Stimulated activated CD8-positive, alpha-beta memory T cell treated with anti-CD3 and anti-CD28 coated beads, Interleukin-4, amount 100 ng/mL, for 1 hour (primary cell): ENCODE data around the gene GCNT2.
"Not testable (repeated sequence)": the region's sequence is repeated elsewhere in the genome, so short reads cannot be mapped to it uniquely, and the experiment has no call there.

Experiments
- DNase-seq, 2 donors: peaks; one replicate each; pipeline ENCODE4 v3.0.0-alpha.2; 2020; ENCODE audit warnings: low read depth in 2 of 2, low spot score in 1 of 2

GCNT2 gene

GRCh38 chr6:10521104-10521808 is at the start of gene GCNT2:
Gene GCNT2 (plus strand): TSS chr6:10521351. CDS start chr6:10528912, 7,561 bp downstream.
- no peak for DNase-seq

GRCh38 chr6:10472634-10473033 is 48.5 kb upstream of the GCNT2 start:
- no peak for DNase-seq

GRCh38 chr6:10478187-10479040 is 42.7 kb upstream of the GCNT2 start:
- no peak for DNase-seq

- no peak for DNase-seq
Observed at GRCh38 chr6:10479939-10480700, 41.0 kb upstream of the GCNT2 start.

GRCh38 chr6:10481101-10481500 is 40.0 kb upstream of the GCNT2 start:
- no peak for DNase-seq

- no peak for DNase-seq
Observed at GRCh38 chr6:10482636-10483257, 38.4 kb upstream of the GCNT2 start.

- DNase-seq: no peak
Observed at GRCh38 chr6:10484912-10485311, 36.2 kb upstream of the GCNT2 start.

GRCh38 chr6:10485406-10485805 is 35.7 kb upstream of the GCNT2 start:
- DNase-seq: no peak

GRCh38 chr6:10486215-10486614 is 34.9 kb upstream of the GCNT2 start:
- DNase-seq: no peak

GRCh38 chr6:10486944-10487588 is 34.1 kb upstream of the GCNT2 start:
- not testable (repeated sequence) for DNase-seq

GRCh38 chr6:10487668-10488327 is 33.4 kb upstream of the GCNT2 start:
- no peak for DNase-seq

GRCh38 chr6:10491463-10491862 is 29.7 kb upstream of the GCNT2 start:
- DNase-seq: no peak

- DNase-seq: not testable (repeated sequence)
Observed at GRCh38 chr6:10491905-10492304, 29.2 kb upstream of the GCNT2 start.

- DNase-seq: no peak
Observed at GRCh38 chr6:10495029-10495428, 26.1 kb upstream of the GCNT2 start.

GRCh38 chr6:10505529-10505928 is 15.6 kb upstream of the GCNT2 start:
- no peak for DNase-seq

GRCh38 chr6:10507298-10507697 is 13.9 kb upstream of the GCNT2 start:
- no peak for DNase-seq

GRCh38 chr6:10507715-10508114 is 13.4 kb upstream of the GCNT2 start:
- DNase-seq: no peak

GRCh38 chr6:10510592-10511367 is 10.4 kb upstream of the GCNT2 start:
- no peak for DNase-seq

GRCh38 chr6:10511477-10511876 is 9.7 kb upstream of the GCNT2 start:
- no peak for DNase-seq
